HG02610 (cell line): ENCODE measurements around the gene DDX41.

Experiments used
- ATAC-seq: cut with Tn5 transposase; IDR thresholded peaks from one replicate; pipeline ENCODE4 v1.9.1; 2021; ENCODE audit warnings: mild to moderate bottlenecking, moderate library complexity; ENCODE audit not compliant: unreplicated experiment

Gene DDX41

GRCh38 chr5:177500685-177501522 is 15.9 kb downstream of the DDX41 start:
- no peak for ATAC-seq

- ATAC-seq: no peak
Measured at GRCh38 chr5:177499842-177500241, 16.9 kb downstream of the DDX41 start.

GRCh38 chr5:177498013-177498787 is 18.6 kb downstream of the DDX41 start:
- no peak for ATAC-seq

GRCh38 chr5:177497292-177498012 is 19.3 kb downstream of the DDX41 start, which contains the start of gene PDLIM7:
Gene PDLIM7 (minus strand): TSS chr5:177497604. CDS start chr5:177496512, 1,092 bp downstream.
- peak; percentile 74 for ATAC-seq

- ATAC-seq: no peak
Measured at GRCh38 chr5:177496727-177497291, 20.0 kb downstream of the DDX41 start.

GRCh38 chr5:177496070-177496726 is 20.6 kb downstream of the DDX41 start:
- no peak for ATAC-seq

- ATAC-seq: no peak
Measured at GRCh38 chr5:177495243-177496060, 21.3 kb downstream of the DDX41 start.

GRCh38 chr5:177494346-177495195 is 22.2 kb downstream of the DDX41 start:
- ATAC-seq: no peak

- ATAC-seq: no peak
Measured at GRCh38 chr5:177493795-177494345, 22.9 kb downstream of the DDX41 start.

GRCh38 chr5:177492841-177493240 is 23.9 kb downstream of the DDX41 start:
- ATAC-seq: no peak

- no peak for ATAC-seq
Measured at GRCh38 chr5:177491983-177492746, 24.6 kb downstream of the DDX41 start.

GRCh38 chr5:177491429-177491945 is 25.3 kb downstream of the DDX41 start:
- no peak for ATAC-seq

GRCh38 chr5:177490992-177491391 is 25.8 kb downstream of the DDX41 start:
- no peak for ATAC-seq

GRCh38 chr5:177490311-177490991 is 26.3 kb downstream of the DDX41 start:
- ATAC-seq: no peak

- ATAC-seq: no peak
Measured at GRCh38 chr5:177489119-177489716, 27.5 kb downstream of the DDX41 start.

GRCh38 chr5:177487975-177488374 is 28.8 kb downstream of the DDX41 start:
- no peak for ATAC-seq
